HepG2 (cell line): ENCODE results near the gene JMJD7. TPM values are rescaled to one million over a fixed set of nuclear protein-coding genes. Genes with fewer than 3 reads are reported as not detected.

ENCODE experiments used
- ATAC-seq: fragments of 200-7000 bp; cut with Tn5 transposase; 3 replicates; pipeline ENCODE4 v1.9.1; 2020; ENCODE audit warnings: mild to moderate bottlenecking, moderate library complexity
- BruUV-seq: library from RNA; stranded (reverse); fragments of 400-500 nt; replicated peaks from 2 replicates; lab custom pipeline; 2021; lab: Mats Ljungman, UMichigan
- CTCF ChIA-PET: fragments of 300-600 bp; formaldehyde crosslinking; extraction: SDS; loops from one replicate; lab custom pipeline; 2021; ENCODE audit warnings: low total read pairs, inconsistent platforms, low intra/inter-chr PET ratio; lab: Yijun Ruan, JAX
- POLR2A ChIA-PET: fragments of 350-600 bp; sonication (Branson Sonifier 250); formaldehyde crosslinking; loops from one replicate; lab custom pipeline; 2020; ENCODE audit warnings: antibody characterized with exemption, inconsistent platforms; lab: Yijun Ruan, JAX
- DNase-seq: peaks from one replicate; pipeline ENCODE4 v3.0.0-alpha.2; 2015; ENCODE audit warnings: low spot score
- FAIRE-seq: peaks from 3 replicates; lab custom pipeline; 2011; peaks lifted over from hg19 to GRCh38; lab: Jason Lieb, UNC
- H2AFZ ChIP-seq: one replicate; pipeline ENCODE4 v1.6.1; 2011; ENCODE audit warnings: low read length, inconsistent platforms
- H3K27ac ChIP-seq: fragments of 300-600 bp; 3 replicates; pipeline ENCODE4 v1.8.0; 2011; ENCODE audit warnings: mixed run types, mild to moderate bottlenecking, mixed read lengths, low read length, inconsistent platforms; ENCODE audit not compliant: insufficient read depth; ENCODE audit errors: extremely low read length
- H3K27me3 ChIP-seq, 2 experiments: fragments of 200-600 bp in 1 of 2; 2 replicates in 1 of 2; 3 replicates in 1 of 2; pipeline versions ENCODE4 v1.6.0 to v1.8.0; 2011; ENCODE audit warnings: low read length in 2 of 2, mild to moderate bottlenecking in 2 of 2, moderate library complexity in 2 of 2, inconsistent platforms in 1 of 2; ENCODE audit not compliant: insufficient read depth in 2 of 2, control insufficient read depth in 1 of 2
- H3K36me3 ChIP-seq, 2 experiments: fragments of 200-600 bp in 1 of 2; replicated peaks in 1 of 2; 2 replicates in 1 of 2; 3 replicates in 1 of 2; pipeline versions ENCODE4 v1.5.1 to v1.8.0; 2011; ENCODE audit warnings: low read length in 2 of 2, inconsistent platforms in 1 of 2; ENCODE audit not compliant: insufficient read depth in 2 of 2, control insufficient read depth in 1 of 2
- H3K4me1 ChIP-seq: 2 replicates; pipeline ENCODE4 v1.5.1; 2012; ENCODE audit warnings: low read length, inconsistent platforms; ENCODE audit not compliant: insufficient read depth
- H3K4me2 ChIP-seq: 2 replicates; pipeline ENCODE4 v1.6.0; 2011; ENCODE audit warnings: low read depth, low read length, inconsistent platforms
- H3K4me3 ChIP-seq, 3 experiments: fragments of 200-600 bp in 1 of 3; sonication (generic), shearing (Covaris generic) in 1 of 3; replicated peaks in 1 of 3; 2 replicates each; pipeline ENCODE4 v1.5.1; 2011 to 2016; ENCODE audit warnings: low read length in 3 of 3, inconsistent platforms in 2 of 3, low read depth in 2 of 3, mild to moderate bottlenecking in 2 of 3, control low read depth in 1 of 3, mixed read lengths in 1 of 3; ENCODE audit not compliant: insufficient read depth in 1 of 3
- H3K79me2 ChIP-seq: one replicate; pipeline ENCODE4 v1.6.1; 2011; ENCODE audit warnings: low read length, inconsistent platforms; ENCODE audit not compliant: insufficient read depth
- H3K9ac ChIP-seq: 2 replicates; pipeline ENCODE4 v1.6.0; 2011; ENCODE audit warnings: mild to moderate bottlenecking, low read depth, low read length, inconsistent platforms; ENCODE audit not compliant: insufficient read depth
- H3K9me3 ChIP-seq: 2 replicates; pipeline ENCODE4 v1.5.1; 2012; ENCODE audit warnings: mild to moderate bottlenecking, low read length
- H4K20me1 ChIP-seq: 2 replicates; pipeline ENCODE4 v1.6.0; 2011; ENCODE audit warnings: inconsistent platforms, mild to moderate bottlenecking, low read length, moderate library complexity; ENCODE audit not compliant: insufficient read depth
- RNF219 ChIP-seq: sonication (generic); formaldehyde crosslinking; IDR thresholded peaks from 2 replicates; pipeline ENCODE4 v1.5.0; 2020; ENCODE audit warnings: mild to moderate bottlenecking, missing genetic modification reagents
- SMC3 ChIP-seq: IDR thresholded peaks from 2 replicates; pipeline ENCODE4 v1.6.1; 2011; ENCODE audit warnings: low read length, improper control_type of control experiment
- TP53 ChIP-seq: sonication (generic); formaldehyde crosslinking; conservative IDR thresholded peaks from 2 replicates; pipeline ENCODE4 v1.4.0; 2020; ENCODE audit warnings: missing genetic modification reagents
- ZBTB26 ChIP-seq: IDR thresholded peaks from 2 replicates; pipeline ENCODE4 v1.6.1; 2016; ENCODE audit warnings: missing compliant biosample characterization, missing genetic modification reagents, borderline replicate concordance
- ZFYVE20 ChIP-seq: sonication (generic); formaldehyde crosslinking; IDR thresholded peaks from 2 replicates; pipeline ENCODE4 v1.8.0; 2023; ENCODE audit warnings: low read depth, mild to moderate bottlenecking, moderate library complexity, missing genetic modification reagents, borderline replicate concordance
- ZNF580 ChIP-seq: IDR thresholded peaks from 2 replicates; pipeline ENCODE4 v1.6.1; 2016; ENCODE audit warnings: low read depth, borderline replicate concordance
- ZNF777 ChIP-seq: sonication (generic); formaldehyde crosslinking; IDR thresholded peaks from 2 replicates; pipeline ENCODE4 v1.4.0; 2020; ENCODE audit warnings: missing genetic modification reagents
- WGBS: methylation state at CpG from one replicate; pipeline ENCODE4 v1.1.6; 2017; ENCODE audit warnings: low lambda C conversion rate; 5-methylcytosine and 5-hydroxymethylcytosine counted together
- in situ Hi-C: cut with HindIII; loops from 2 replicates; pipeline ENCODE4 v1.10.0; 2017; ENCODE audit warnings: low pct_unique_long_range_greater_than_20kb; ENCODE audit not compliant: extremely low pct_ligation_motif_present
- intact Hi-C: fragments of 100-400 bp; cut with micrococcal nuclease; formaldehyde crosslinking; loops from one replicate; pipeline ENCODE4 v1.10.0; 2022; ENCODE audit not compliant: unreplicated experiment
- polyA plus RNA-seq, 8 experiments: library from polyadenylated mRNA; depleted of rRNA in 3 of 8; stranded (reverse) in 7 of 8; unstranded in 1 of 8; fragments of >200 nt; fragmentation: Illumina TruSeq in 4 of 8; extraction: Trizol in 4 of 8; gene quantifications; 2 replicates each; pipeline versions ENCODE4 v1.2.1 to v1.2.3, GENCODE V29; 2011 to 2016; ENCODE audit warnings: low read depth in 4 of 8, missing spikeins in 1 of 8, mixed read lengths in 1 of 8; ENCODE audit not compliant: insufficient read depth in 1 of 8
- total RNA-seq, 5 experiments: library from RNA; depleted of rRNA; stranded (reverse); fragments of >200 nt; fragmentation: Illumina TruSeq; extraction: Trizol; gene quantifications; 2 replicates each; pipeline ENCODE4 v1.2.3, GENCODE V29; 2016; ENCODE audit warnings: low read depth in 1 of 5

The JMJD7 gene
- total and polyA plus RNA-seq, 2 of the 13 experiments (the other 11 are each of a cell fraction or from before 2014, with no cell fraction given), result 6.4 to 7.1 TPM

GRCh38 chr15:41788262-41788661 is 39.6 kb upstream of the JMJD7 start (continued):
- TF ChIP-seq ZFYVE20 (CRISPR knock-in tag) (no peak), ZNF580 (CRISPR knock-in tag) (no peak), RNF219 (CRISPR knock-in tag) (no peak), SMC3 (no peak), ZNF777 (CRISPR knock-in tag) (no peak), ZBTB26 (CRISPR knock-in tag) (no peak)

- 85% methylated on average over 4 of the region's 4 CpGs for WGBS
- no peak overlapping the region for H3K4me3 ChIP-seq
- peaks cover 2% of the 10 kb centered on the region for H3K79me2 ChIP-seq
- no peak overlapping the region for H2AFZ ChIP-seq
- no peaks in the 10 kb centered on the region for H3K36me3 ChIP-seq
- ATAC-seq (no peak), DNase-seq (no peak), FAIRE-seq (no peak)
- no peaks in the 10 kb centered on the region for H3K9me3 ChIP-seq
- no peak overlapping the region for H3K27ac ChIP-seq
- no peak overlapping the region for H3K9ac ChIP-seq
- no peak for TF ChIP-seq TP53 (CRISPR knock-in tag)
- in situ Hi-C loops, result no loop called here
- ChIA-PET POLR2A (no interaction called here), CTCF (no interaction called here)
- no peak overlapping the region for H3K4me2 ChIP-seq
- H4K20me1 ChIP-seq, result no peaks in the 10 kb centered on the region
- BruUV-seq, result no TSS peak
- peaks cover 31% of the 10 kb centered on the region for H3K4me1 ChIP-seq
- intact Hi-C loops, result no loop called here
- H3K27me3 ChIP-seq, result no peaks in the 10 kb centered on the region
Measured at GRCh38 chr15:41789236-41789635, 38.7 kb upstream of the JMJD7 start.
